Measurements from ENCODE around the gene XRCC5. TPM values are rescaled to one million over a fixed set of nuclear protein-coding genes. Genes with fewer than 3 reads are reported as not detected.

The XRCC5 gene
- polyA plus RNA-seq, 2 donors = 57.9 to 100 TPM

DNA sequence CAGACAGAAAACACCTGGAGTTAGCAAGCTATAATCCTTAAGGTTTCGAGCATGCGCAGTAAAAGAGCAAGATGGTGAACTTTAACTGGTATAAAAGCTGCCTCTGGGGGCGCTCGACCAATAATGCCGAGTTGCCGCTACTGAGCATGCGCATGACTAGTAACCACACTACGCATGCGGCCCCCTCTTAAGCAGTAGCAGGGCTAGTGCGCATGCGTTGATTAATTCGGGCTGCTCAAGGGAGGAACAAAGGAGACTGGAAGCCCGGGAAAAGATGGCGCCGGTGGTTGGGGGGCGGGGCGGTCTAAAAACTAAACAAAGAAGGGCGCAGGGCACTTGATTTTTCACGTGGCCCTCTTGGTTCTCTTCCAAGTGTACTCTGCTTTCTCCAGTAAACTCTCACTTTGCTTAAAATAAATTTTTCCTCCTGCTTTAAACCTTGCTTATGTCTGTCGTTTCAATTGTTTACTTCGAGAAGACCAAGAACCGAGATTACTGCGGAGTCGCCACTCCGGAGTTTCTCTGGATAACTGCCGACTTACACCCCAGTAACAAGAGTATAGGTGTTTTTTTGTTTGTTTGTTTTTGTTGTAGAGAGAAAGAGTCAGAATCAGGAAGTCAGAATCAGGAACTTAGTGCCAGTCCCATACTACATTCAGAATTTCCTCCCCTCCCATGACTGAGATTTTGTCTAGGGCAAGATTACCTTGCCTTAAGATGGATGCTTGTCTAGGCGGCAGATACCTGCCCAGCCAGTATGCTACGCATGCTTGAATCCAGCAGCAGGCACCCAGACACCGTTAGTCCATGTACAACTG, 5.8 kb downstream of the XRCC5 start:
- no peaks in the 10 kb centered on the region for H3K9me3 ChIP-seq (ENCODE audit: control insufficient read depth in 2 of 2, insufficient read depth in 1 of 2, low read depth in 1 of 2, low read length in 1 of 2)
- peaks cover 7 to 10% of the 10 kb centered on the region in 2 donors for H3K36me3 ChIP-seq (ENCODE audit: control insufficient read depth in 2 of 2, insufficient read depth in 2 of 2, low read length in 1 of 2)
- peak overlapping the region; percentile 82 to 83 for H3K27ac ChIP-seq (ENCODE audit: low read depth in 2 of 2, low read length in 1 of 2)
- peak overlapping the region; percentile 33 to 47 for H3K4me3 ChIP-seq (ENCODE audit: low read depth in 1 of 2, low read length in 2 of 2)
- WGBS, 2 donors = 4% methylated on average over 29 of the region's 29 CpGs
- peaks cover 0 to 3% of the 10 kb centered on the region in 2 donors for H3K4me1 ChIP-seq (ENCODE audit: control insufficient read depth in 2 of 2, insufficient read depth in 2 of 2, low read length in 1 of 2)
- no peaks in the 10 kb centered on the region for H3K27me3 ChIP-seq (ENCODE audit: control insufficient read depth in 1 of 2, insufficient read depth in 2 of 2, low read length in 2 of 2)

DNA sequence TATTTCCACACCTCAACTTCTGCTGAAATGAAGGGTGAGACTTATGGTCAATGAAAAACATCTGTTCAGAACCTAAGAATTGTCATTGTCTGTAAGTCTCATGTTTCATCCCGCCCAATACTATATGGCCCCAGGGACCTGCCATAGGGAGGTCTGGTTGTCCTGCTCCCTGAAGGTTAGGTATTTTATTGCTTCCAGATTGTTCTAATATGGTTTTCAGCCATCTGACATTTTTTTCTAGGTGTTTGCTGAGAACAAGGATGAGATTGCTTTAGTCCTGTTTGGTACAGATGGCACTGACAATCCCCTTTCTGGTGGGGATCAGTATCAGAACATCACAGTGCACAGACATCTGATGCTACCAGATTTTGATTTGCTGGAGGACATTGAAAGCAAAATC, 7.3 kb downstream of the XRCC5 start:
- 96 to 97% methylated on average over 1 of the region's 1 CpG for WGBS, 2 donors
- Histone ChIP-seq H3K36me3 (ENCODE audit: control insufficient read depth in 2 of 2, insufficient read depth in 2 of 2, low read length in 1 of 2) (peaks cover 7 to 12% of the 10 kb centered on the region in 2 donors), H3K4me1 (ENCODE audit: control insufficient read depth in 2 of 2, insufficient read depth in 2 of 2, low read length in 1 of 2) (peaks cover 0 to 3% of the 10 kb centered on the region in 2 donors), H3K27ac (ENCODE audit: low read depth in 2 of 2, low read length in 1 of 2) (no peak overlapping the region), H3K9me3 (ENCODE audit: control insufficient read depth in 2 of 2, insufficient read depth in 1 of 2, low read depth in 1 of 2, low read length in 1 of 2) (no peaks in the 10 kb centered on the region), H3K27me3 (ENCODE audit: control insufficient read depth in 1 of 2, insufficient read depth in 2 of 2, low read length in 2 of 2) (no peaks in the 10 kb centered on the region), H3K4me3 (ENCODE audit: low read depth in 1 of 2, low read length in 2 of 2) (no peak overlapping the region)

DNA sequence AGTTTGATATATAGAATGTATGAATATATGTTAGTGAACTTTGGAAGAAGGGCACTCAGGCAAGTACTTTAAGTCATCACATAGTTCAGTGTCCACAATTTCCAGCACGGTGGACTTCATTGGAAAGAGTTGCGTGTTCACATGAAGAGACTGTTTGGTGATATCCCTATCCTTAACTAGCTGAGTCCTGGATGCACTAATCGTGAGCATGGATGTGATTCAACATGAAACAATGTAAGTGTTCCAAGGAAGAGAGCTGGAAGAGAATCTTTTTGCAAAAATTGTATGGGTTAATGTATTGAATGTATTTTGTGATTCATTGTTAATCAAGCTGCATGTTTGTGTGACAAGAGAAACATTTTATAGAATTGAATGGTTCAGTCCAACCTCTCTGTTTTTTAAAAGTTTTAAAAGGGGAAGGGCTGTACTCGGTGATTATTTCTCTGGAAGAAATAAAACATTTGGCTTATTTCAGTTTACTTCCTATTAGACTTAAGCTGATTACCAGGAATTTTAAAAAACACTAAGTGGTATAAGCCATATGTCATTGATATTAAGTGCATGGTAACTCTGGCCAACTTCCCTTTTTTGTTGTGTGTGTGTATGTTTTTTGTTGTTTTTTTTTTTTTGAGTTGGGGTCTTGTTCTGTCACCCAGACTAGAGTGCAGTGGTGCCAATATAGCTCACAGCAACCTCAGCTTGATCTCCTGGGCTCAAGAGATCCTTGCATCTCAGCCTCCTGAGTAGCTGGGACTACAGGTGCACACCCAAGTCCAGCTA, 8.6 kb downstream of the XRCC5 start:
- no peak overlapping the region for H3K4me3 ChIP-seq (ENCODE audit: low read depth in 1 of 2, low read length in 2 of 2)
- H3K9me3 ChIP-seq (ENCODE audit: control insufficient read depth in 2 of 2, insufficient read depth in 1 of 2, low read depth in 1 of 2, low read length in 1 of 2) = no peaks in the 10 kb centered on the region
- H3K4me1 ChIP-seq (ENCODE audit: control insufficient read depth in 2 of 2, insufficient read depth in 2 of 2, low read length in 1 of 2) = peaks cover 0 to 3% of the 10 kb centered on the region in 2 donors
- no peak overlapping the region for H3K27ac ChIP-seq (ENCODE audit: low read depth in 2 of 2, low read length in 1 of 2)
- WGBS, 2 donors = 79 to 82% methylated on average over 4 of the region's 4 CpGs
- H3K36me3 ChIP-seq (ENCODE audit: control insufficient read depth in 2 of 2, insufficient read depth in 2 of 2, low read length in 1 of 2) = peaks cover 12 to 16% of the 10 kb centered on the region in 2 donors
- no peaks in the 10 kb centered on the region for H3K27me3 ChIP-seq (ENCODE audit: control insufficient read depth in 1 of 2, insufficient read depth in 2 of 2, low read length in 2 of 2)

DNA sequence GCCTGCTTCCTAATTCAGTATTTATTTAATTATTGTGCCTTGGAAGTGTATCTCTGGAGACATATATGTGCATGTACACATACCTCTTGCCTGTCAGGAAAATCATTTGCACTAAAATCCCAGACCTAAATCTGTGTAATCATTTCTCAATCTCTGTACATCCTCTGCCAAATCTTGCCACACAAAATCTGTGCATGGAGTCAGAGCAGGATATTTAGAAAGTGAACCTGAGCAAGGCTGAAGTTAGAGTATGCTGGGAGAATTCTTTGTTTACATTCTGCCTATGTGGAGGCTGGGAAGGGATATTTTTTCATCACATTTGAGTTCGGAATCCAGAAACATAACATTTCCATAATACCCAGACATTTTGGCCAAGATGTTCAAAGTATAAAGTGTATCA, 9.3 kb downstream of the XRCC5 start:
- 74 to 83% methylated on average over 1 of the region's 1 CpG for WGBS, 2 donors
- no peaks in the 10 kb centered on the region for H3K27me3 ChIP-seq (ENCODE audit: control insufficient read depth in 1 of 2, insufficient read depth in 2 of 2, low read length in 2 of 2)
- no peak overlapping the region for H3K27ac ChIP-seq (ENCODE audit: low read depth in 2 of 2, low read length in 1 of 2)
- peaks cover 0 to 3% of the 10 kb centered on the region in 2 donors for H3K4me1 ChIP-seq (ENCODE audit: control insufficient read depth in 2 of 2, insufficient read depth in 2 of 2, low read length in 1 of 2)
- H3K36me3 ChIP-seq (ENCODE audit: control insufficient read depth in 2 of 2, insufficient read depth in 2 of 2, low read length in 1 of 2) = peaks cover 9 to 11% of the 10 kb centered on the region in 2 donors
- no peak overlapping the region for H3K4me3 ChIP-seq (ENCODE audit: low read depth in 1 of 2, low read length in 2 of 2)
- no peaks in the 10 kb centered on the region for H3K9me3 ChIP-seq (ENCODE audit: control insufficient read depth in 2 of 2, insufficient read depth in 1 of 2, low read depth in 1 of 2, low read length in 1 of 2)

DNA sequence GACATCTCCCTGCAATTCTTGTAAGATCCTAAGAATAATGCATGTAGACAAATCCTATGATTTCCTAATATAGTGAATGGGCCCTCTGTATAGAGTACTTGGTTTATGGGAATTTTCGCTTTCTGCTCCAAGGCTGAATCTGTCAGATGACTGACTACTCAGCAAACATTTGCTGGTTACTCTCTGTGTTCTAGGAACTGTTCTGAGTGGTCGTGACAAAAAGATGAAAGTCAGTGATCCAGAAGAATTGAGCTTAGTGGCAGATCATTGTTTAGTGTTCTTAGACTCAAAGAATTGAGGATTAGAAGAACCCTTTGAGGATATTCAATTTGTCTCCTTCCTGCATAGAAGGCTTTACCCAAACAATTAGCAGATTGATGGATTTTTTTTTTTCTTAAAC, 10.0 kb downstream of the XRCC5 start:
- Histone ChIP-seq H3K9me3 (ENCODE audit: control insufficient read depth in 2 of 2, insufficient read depth in 1 of 2, low read depth in 1 of 2, low read length in 1 of 2) (no peaks in the 10 kb centered on the region), H3K4me3 (ENCODE audit: low read depth in 1 of 2, low read length in 2 of 2) (no peak overlapping the region), H3K36me3 (ENCODE audit: control insufficient read depth in 2 of 2, insufficient read depth in 2 of 2, low read length in 1 of 2) (peaks cover 7 to 11% of the 10 kb centered on the region in 2 donors), H3K27ac (ENCODE audit: low read depth in 2 of 2, low read length in 1 of 2) (no peak overlapping the region), H3K4me1 (ENCODE audit: control insufficient read depth in 2 of 2, insufficient read depth in 2 of 2, low read length in 1 of 2) (peaks cover 0 to 3% of the 10 kb centered on the region in 2 donors), H3K27me3 (ENCODE audit: control insufficient read depth in 1 of 2, insufficient read depth in 2 of 2, low read length in 2 of 2) (no peaks in the 10 kb centered on the region)
- 55 to 61% methylated on average over 2 of the region's 2 CpGs for WGBS, 2 donors

DNA sequence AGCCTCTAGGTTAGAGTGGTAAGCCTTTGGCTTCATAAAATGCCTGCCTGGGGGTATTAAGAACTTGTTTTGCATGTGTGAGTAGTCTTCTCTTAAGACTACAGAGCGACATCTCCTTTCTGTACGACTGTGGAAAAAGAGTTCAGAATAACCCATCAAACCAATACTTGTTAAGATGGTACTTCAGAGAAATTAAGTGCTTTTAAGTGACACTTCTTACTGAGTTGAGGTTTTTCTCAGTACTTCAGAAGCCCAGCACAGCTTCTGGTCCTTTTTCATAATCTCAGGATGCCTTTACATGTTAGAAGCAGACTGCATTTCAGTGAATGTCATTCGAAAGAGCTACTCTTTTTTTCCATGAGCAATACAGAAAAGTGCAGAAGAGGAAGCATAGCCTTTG, 10.8 kb downstream of the XRCC5 start:
- Histone ChIP-seq H3K4me1 (ENCODE audit: control insufficient read depth in 2 of 2, insufficient read depth in 2 of 2, low read length in 1 of 2) (no peaks in the 10 kb centered on the region), H3K27me3 (ENCODE audit: control insufficient read depth in 1 of 2, insufficient read depth in 2 of 2, low read length in 2 of 2) (no peaks in the 10 kb centered on the region), H3K4me3 (ENCODE audit: low read depth in 1 of 2, low read length in 2 of 2) (no peak overlapping the region), H3K27ac (ENCODE audit: low read depth in 2 of 2, low read length in 1 of 2) (no peak overlapping the region), H3K9me3 (ENCODE audit: control insufficient read depth in 2 of 2, insufficient read depth in 1 of 2, low read depth in 1 of 2, low read length in 1 of 2) (no peaks in the 10 kb centered on the region), H3K36me3 (ENCODE audit: control insufficient read depth in 2 of 2, insufficient read depth in 2 of 2, low read length in 1 of 2) (peaks cover 7 to 9% of the 10 kb centered on the region in 2 donors)
- WGBS, 2 donors = 55 to 58% methylated on average over 3 of the region's 3 CpGs

DNA sequence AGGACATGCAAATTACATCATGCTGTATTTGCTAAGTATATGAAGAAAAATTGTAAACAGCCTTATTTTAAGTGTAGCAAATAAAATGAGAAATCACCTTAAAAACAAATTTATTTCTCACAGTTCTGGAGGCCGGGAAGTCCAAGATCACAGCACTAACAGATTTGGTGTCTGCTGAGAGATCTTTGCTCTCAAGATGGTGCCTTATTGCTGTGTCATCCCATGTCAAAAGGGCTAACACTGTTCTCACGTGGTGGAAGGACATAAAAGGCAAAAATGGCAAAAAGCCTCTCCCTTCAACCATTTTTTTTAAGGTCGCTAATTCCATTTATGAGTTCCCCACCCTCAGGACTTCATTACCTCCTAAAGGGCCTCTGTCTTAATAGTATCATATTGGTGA, 12.1 kb downstream of the XRCC5 start:
- Histone ChIP-seq H3K36me3 (ENCODE audit: control insufficient read depth in 2 of 2, insufficient read depth in 2 of 2, low read length in 1 of 2) (peaks cover 9 to 14% of the 10 kb centered on the region in 2 donors), H3K27me3 (ENCODE audit: control insufficient read depth in 1 of 2, insufficient read depth in 2 of 2, low read length in 2 of 2) (no peaks in the 10 kb centered on the region), H3K9me3 (ENCODE audit: control insufficient read depth in 2 of 2, insufficient read depth in 1 of 2, low read depth in 1 of 2, low read length in 1 of 2) (no peaks in the 10 kb centered on the region), H3K4me1 (ENCODE audit: control insufficient read depth in 2 of 2, insufficient read depth in 2 of 2, low read length in 1 of 2) (no peaks in the 10 kb centered on the region), H3K27ac (ENCODE audit: low read depth in 2 of 2, low read length in 1 of 2) (no peak overlapping the region), H3K4me3 (ENCODE audit: low read depth in 1 of 2, low read length in 2 of 2) (no peak overlapping the region)
- WGBS, 2 donors = 83 to 84% methylated on average over 3 of the region's 3 CpGs

DNA sequence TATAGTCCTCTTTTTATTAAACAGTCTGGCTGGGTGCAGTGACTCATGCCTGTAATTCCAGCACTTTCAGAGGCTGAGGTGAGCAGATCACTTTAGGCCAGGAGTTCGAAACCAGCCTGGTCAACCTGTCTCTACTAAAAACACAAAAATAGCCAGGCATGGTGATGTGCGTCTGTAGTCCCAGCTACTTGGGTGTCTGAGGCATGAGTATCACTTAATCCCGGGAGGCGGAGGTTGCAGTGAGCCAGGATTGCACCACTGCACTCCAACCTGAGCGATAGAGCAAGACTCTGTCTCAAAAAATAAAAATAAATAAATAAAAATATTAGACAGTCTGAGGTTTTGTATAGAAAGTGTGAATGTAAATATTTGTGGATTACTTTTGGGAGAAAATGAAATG, 17.8 kb downstream of the XRCC5 start:
- Histone ChIP-seq H3K9me3 (ENCODE audit: control insufficient read depth in 2 of 2, insufficient read depth in 1 of 2, low read depth in 1 of 2, low read length in 1 of 2) (no peaks in the 10 kb centered on the region), H3K4me3 (ENCODE audit: low read depth in 1 of 2, low read length in 2 of 2) (no peak overlapping the region), H3K4me1 (ENCODE audit: control insufficient read depth in 2 of 2, insufficient read depth in 2 of 2, low read length in 1 of 2) (no peaks in the 10 kb centered on the region), H3K27ac (ENCODE audit: low read depth in 2 of 2, low read length in 1 of 2) (no peak overlapping the region), H3K36me3 (ENCODE audit: control insufficient read depth in 2 of 2, insufficient read depth in 2 of 2, low read length in 1 of 2) (peaks cover 6 to 9% of the 10 kb centered on the region in 2 donors), H3K27me3 (ENCODE audit: control insufficient read depth in 1 of 2, insufficient read depth in 2 of 2, low read length in 2 of 2) (no peaks in the 10 kb centered on the region)
- WGBS, 2 donors = 96 to 97% methylated on average over 5 of the region's 5 CpGs

DNA sequence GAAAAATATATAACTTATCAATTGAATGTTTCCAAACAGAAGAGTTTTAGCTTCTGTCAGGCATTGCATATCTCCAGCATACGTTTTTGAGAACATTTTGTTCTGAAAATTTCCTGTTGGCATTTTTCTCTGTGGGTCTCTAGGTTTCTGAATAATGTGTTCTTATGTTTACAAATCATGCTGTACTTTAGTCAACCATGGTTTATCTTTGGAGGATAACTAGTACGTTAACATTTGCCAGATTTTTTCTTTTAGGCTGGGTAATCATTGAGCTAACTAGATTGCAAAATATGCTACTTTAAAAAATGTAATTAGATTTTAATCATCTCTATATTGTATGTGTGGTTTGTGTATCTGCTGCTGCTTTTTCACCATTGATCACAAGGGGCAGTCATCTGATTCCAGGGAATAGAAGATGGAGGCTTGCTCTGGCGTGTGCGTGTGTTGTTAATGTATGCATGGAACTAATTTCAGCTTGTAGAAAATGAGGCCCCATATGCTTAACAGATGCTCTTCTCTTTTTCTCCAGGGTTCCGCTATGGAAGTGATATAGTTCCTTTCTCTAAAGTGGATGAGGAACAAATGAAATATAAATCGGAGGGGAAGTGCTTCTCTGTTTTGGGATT, 21.3 kb downstream of the XRCC5 start:
- 76 to 80% methylated on average over 6 of the region's 6 CpGs for WGBS, 2 donors
- Histone ChIP-seq H3K27ac (ENCODE audit: low read depth in 2 of 2, low read length in 1 of 2) (no peak overlapping the region), H3K36me3 (ENCODE audit: control insufficient read depth in 2 of 2, insufficient read depth in 2 of 2, low read length in 1 of 2) (peaks cover 9 to 13% of the 10 kb centered on the region in 2 donors), H3K27me3 (ENCODE audit: control insufficient read depth in 1 of 2, insufficient read depth in 2 of 2, low read length in 2 of 2) (no peaks in the 10 kb centered on the region), H3K4me3 (ENCODE audit: low read depth in 1 of 2, low read length in 2 of 2) (no peak overlapping the region), H3K4me1 (ENCODE audit: control insufficient read depth in 2 of 2, insufficient read depth in 2 of 2, low read length in 1 of 2) (no peaks in the 10 kb centered on the region), H3K9me3 (ENCODE audit: control insufficient read depth in 2 of 2, insufficient read depth in 1 of 2, low read depth in 1 of 2, low read length in 1 of 2) (no peaks in the 10 kb centered on the region)
